M059J (cell line): ENCODE data around the gene SNAI3. TPM values are rescaled to one million over a fixed set of nuclear protein-coding genes. Genes with fewer than 3 reads are reported as not detected.

Experiments
- DNase-seq: peaks from one replicate; pipeline ENCODE4 v3.0.0-alpha.2; 2012; ENCODE audit warnings: low read depth
- total RNA-seq: library from RNA; depleted of rRNA; stranded (reverse); fragments of >200 nt; shearing (Covaris generic); gene quantifications from 2 replicates; pipeline ENCODE4 v1.2.3, GENCODE V29; 2014

SNAI3 gene
- total RNA-seq, 1 experiment from 2014 or later = not detected

- DNase-seq = no peak
These were observed 5.7 kb upstream of the SNAI3 start for GRCh38 chr16:88691924-88692560.

GRCh38 chr16:88691129-88691813 is 5.0 kb upstream of the SNAI3 start:
- DNase-seq = no peak

GRCh38 chr16:88690341-88691128 is 4.2 kb upstream of the SNAI3 start:
- no peak for DNase-seq

- DNase-seq = no peak
These were observed 1.9 kb upstream of the SNAI3 start for GRCh38 chr16:88688013-88688778.

GRCh38 chr16:88687676-88688012 is 1.3 kb upstream of the SNAI3 start:
- no peak for DNase-seq

- no peak for DNase-seq
These were observed 908 bp upstream of the SNAI3 start for GRCh38 chr16:88687254-88687576.

- DNase-seq = no peak
These were observed 257 bp downstream of the SNAI3 start for GRCh38 chr16:88686062-88686438.

- DNase-seq = peak; percentile 33
These were observed 898 bp downstream of the SNAI3 start for GRCh38 chr16:88685156-88686061.

GRCh38 chr16:88684569-88685155 is 1.6 kb downstream of the SNAI3 start:
- DNase-seq = no peak

GRCh38 chr16:88681709-88682451 is 4.4 kb downstream of the SNAI3 start:
- DNase-seq = no peak

- no peak for DNase-seq
These were observed 5.1 kb downstream of the SNAI3 start for GRCh38 chr16:88681084-88681680.

GRCh38 chr16:88680554-88681083 is 5.7 kb downstream of the SNAI3 start:
- no peak for DNase-seq

GRCh38 chr16:88678224-88678979 is 7.9 kb downstream of the SNAI3 start:
- DNase-seq = no peak

GRCh38 chr16:88677721-88678120 is 8.6 kb downstream of the SNAI3 start:
- no peak for DNase-seq

- DNase-seq = no peak
These were observed 9.6 kb downstream of the SNAI3 start for GRCh38 chr16:88676502-88677242.

- no peak for DNase-seq
These were observed 12.5 kb downstream of the SNAI3 start for GRCh38 chr16:88673716-88674379.

- no peak for DNase-seq
These were observed 13.5 kb downstream of the SNAI3 start for GRCh38 chr16:88672776-88673175.
